GM18499 (cell line): ENCODE data around the gene SND1.

Experiments
- ATAC-seq: cut with Tn5 transposase; IDR thresholded peaks from one replicate; pipeline ENCODE4 v1.9.1; 2021; ENCODE audit warnings: moderate number of reproducible peaks; ENCODE audit not compliant: insufficient read depth, unreplicated experiment

The SND1 gene

GRCh38 chr7:127880454-127880853 lies 228.5 kb downstream of the SND1 start:
- ATAC-seq = no peak

GRCh38 chr7:127881564-127881963 lies 229.6 kb downstream of the SND1 start:
- no peak for ATAC-seq

DNA sequence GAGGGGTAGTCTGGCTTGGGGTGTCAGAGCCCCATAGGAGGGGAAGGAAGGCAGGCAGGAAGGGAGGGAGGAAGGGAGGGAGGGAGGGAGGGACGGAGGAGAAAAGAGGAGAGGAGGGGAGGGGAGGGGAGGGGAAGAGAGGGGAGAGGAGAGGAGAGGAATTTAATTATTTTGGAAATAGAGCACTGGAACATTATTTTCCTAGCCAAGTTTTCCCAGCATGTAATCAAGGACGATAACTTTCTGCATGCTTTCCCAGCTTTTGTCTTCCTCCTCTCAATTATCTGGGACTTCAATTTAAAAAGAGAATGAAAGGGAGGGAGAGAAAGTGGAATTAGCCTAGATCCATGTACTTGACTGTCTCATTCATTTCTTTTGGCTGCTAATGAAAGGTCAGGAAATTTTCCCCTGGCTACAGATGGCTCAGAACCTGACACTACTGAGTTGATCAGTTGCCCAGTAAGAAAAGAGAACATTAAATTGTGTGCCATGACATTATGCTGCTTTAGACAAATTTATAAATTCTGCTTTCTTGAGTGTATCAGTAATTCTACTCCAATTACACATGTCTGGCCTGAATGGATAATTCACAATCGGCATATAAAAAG lies 230.4 kb downstream of the SND1 start:
- ATAC-seq = no peak

GRCh38 chr7:127884066-127884559 lies 232.1 kb downstream of the SND1 start:
- ATAC-seq = no peak

- ATAC-seq = no peak
Measured at GRCh38 chr7:127885222-127885772, 233.3 kb downstream of the SND1 start.

- no peak for ATAC-seq
Measured at GRCh38 chr7:127885843-127886242, 233.8 kb downstream of the SND1 start.

- ATAC-seq = no peak
Measured at GRCh38 chr7:127886248-127886647, 234.3 kb downstream of the SND1 start.

DNA sequence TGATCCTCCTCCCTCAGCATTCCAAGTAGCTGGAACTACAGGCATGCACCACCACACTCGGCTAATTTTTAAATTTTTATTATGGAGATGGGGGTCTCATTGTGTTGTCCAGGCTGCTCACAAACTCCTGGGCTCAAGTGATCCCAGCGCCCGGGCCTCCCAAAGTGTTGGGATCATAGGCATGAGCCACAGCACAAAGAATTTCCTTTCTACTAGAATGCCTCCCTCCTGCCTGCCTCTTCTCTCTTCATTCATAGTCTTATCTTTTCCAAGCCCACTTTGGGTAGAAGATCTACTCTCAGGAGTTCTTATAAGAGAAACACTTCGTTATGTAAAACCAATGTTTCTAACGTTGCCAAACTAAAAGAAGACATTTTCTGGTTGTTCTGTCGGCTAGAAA lies 235.1 kb downstream of the SND1 start:
- no peak for ATAC-seq

GRCh38 chr7:127887631-127888030 lies 235.6 kb downstream of the SND1 start:
- ATAC-seq = no peak

DNA sequence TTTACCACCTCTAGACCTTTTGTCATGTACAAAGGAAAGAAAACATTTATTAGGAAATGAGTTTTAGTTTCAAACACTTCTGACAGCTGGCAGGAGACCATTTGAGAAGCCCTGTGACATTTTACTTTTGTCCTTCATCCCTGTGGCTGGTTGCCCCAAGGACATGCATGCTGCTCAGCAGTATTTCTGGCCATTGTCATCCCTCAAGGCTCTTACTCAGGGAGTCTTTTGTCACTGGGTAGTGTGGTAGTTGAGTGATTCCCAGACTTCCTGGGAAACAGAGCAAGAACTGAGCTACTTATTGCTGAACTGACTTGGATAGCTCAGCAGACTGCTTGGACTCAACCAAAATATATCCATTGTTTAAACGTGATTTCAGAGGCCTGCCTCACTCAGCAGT lies 236.4 kb downstream of the SND1 start:
- no peak for ATAC-seq

GRCh38 chr7:127888825-127889224 lies 236.8 kb downstream of the SND1 start:
- ATAC-seq = no peak

- ATAC-seq = no peak
Measured at GRCh38 chr7:127889677-127890076, 237.7 kb downstream of the SND1 start.

GRCh38 chr7:127890726-127891125 lies 238.7 kb downstream of the SND1 start:
- ATAC-seq = no peak

GRCh38 chr7:127891144-127891543 lies 239.2 kb downstream of the SND1 start:
- no peak for ATAC-seq

DNA sequence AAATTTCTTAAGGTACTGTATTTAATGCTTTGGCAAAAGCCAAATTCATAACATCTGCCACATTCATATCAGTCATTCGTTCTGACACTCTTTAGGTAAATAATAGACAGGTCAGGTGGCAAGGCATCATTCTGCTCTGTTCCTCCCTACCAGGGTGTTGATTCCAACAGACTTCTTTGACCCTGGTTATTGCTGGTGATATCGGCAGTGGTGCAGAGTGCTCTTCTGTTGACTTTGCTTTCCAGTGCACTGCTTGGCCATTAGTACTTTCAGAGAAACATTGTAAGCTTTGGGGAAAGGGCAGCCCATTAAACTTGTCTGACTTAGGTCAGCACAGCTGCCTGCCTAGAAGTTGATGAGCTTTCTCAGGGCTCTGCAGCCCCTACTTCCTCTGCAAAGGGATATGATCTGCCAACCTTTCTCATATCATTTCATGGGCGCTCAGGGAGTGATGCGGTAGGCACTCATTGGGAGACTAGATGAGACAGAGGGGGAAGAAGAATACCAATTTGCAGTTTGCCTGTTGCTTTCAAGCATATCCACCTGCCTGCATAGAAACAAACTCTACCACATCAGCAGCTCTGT lies 240.0 kb downstream of the SND1 start:
- ATAC-seq = no peak

DNA sequence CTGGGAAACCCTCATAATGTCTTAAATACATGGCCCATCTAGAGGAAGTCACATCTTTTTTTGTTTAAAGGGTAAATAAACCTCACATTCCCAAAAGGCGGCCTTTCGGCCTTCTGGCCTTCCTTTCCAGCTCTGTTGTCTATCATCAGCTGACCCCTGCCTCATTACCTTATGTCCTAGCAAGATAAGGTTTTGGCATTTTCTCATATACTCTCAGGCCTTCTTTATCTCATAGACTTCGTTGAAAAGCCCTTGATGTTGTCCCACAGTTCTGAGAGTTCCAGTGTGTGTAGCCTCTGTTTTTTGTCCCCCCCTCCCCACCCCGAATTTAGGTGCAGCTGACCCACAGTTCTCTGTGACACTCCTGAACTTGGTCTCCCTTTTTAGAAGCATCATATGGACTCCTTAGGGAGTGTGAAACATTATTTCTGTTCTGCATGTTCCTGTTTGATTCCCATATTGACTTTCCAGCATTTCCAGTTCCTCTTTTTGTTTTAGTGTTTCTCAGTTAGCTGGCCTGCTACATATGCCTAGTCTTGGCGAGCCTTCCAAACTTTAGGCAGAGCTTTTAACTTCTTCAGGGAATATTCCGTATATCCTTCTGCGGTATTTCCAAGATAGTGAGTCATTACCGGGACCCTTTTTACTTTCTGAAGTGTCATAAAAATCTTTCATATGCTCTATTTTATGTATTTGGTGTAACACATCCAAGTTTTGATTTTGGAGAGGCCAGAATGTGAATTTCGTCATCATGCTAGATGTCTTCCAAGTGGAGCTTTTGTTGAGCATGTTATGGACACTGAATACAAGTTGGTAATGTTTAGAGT lies 240.7 kb downstream of the SND1 start:
- ATAC-seq = no peak

DNA sequence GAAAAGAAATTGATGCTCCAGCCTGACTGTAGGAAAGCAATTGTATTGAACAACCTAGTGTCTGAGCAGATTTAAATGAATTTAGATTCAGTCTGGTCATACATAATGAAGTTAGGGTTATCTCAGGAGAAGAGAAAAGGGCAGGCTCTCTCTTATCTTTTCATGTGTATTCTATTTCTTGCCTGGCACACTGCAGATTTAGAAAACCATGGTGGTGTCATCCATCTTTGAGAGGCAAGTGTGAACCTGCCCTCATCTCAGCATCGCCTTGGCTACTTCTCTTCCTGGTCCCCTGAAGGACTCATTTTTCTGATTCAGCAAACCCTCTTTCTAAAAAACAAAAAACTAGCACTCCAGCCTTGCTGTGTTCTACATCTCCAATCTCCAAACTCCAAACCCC lies 241.6 kb downstream of the SND1 start:
- ATAC-seq = no peak

DNA sequence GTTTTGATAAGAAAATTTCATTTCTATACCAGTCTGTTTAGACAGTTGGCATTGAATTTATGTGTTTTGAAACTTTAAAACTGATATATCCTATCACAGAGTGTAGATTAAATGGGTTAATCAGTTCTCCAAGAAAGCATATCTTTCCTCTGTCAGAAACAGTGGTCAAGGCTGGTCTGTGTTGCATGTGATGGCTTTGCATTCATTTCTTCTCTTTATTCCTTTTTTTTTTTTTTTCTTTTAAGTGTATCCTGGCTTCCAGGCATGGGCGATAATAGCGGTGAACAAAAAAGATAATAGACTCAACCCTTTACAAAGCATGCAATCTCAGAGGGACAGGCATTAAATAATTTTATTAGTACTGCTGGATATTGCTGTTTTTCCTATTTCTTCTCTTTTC lies 242.6 kb downstream of the SND1 start:
- no peak for ATAC-seq

DNA sequence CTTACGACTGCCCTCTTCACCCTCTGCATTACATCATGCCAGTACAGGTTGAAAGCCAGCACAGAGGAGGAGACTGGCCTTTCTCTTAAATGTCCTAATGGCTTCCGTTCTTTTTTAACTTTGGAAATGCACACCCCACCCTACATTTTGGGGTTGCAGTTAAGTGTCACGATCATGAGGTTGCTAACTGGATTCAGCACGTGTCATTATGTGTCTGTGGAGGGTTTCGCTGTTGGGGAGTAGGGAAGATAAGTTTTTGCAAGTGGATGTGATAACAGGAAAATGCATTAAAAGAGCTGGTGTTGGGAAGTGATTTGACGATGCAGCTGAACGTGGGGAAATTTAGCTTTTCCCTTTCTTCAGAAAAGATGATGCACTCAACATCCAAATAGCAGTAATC lies 243.4 kb downstream of the SND1 start:
- ATAC-seq = no peak

- ATAC-seq = no peak
Measured at GRCh38 chr7:127895814-127896280, 243.9 kb downstream of the SND1 start.

- no peak for ATAC-seq
Measured at GRCh38 chr7:127896659-127897058, 244.7 kb downstream of the SND1 start.
